HG02852 (cell line): ENCODE data around the gene PPP2R2D.
"Not testable (repeated sequence)": the region's sequence is repeated elsewhere in the genome, so short reads cannot be mapped to it uniquely, and the experiment has no call there.

ENCODE experiments used
- ATAC-seq: cut with Tn5 transposase; IDR thresholded peaks from one replicate; pipeline ENCODE4 v1.9.1; 2021; ENCODE audit warnings: mild to moderate bottlenecking, moderate library complexity; ENCODE audit not compliant: unreplicated experiment

PPP2R2D gene

GRCh38 chr10:131944976-131945695 lies 44.3 kb downstream of the PPP2R2D start:
- no peak for ATAC-seq

- ATAC-seq, result no peak
These were observed 45.5 kb downstream of the PPP2R2D start for GRCh38 chr10:131946321-131946751.

- ATAC-seq, result no peak
These were observed 46.1 kb downstream of the PPP2R2D start for GRCh38 chr10:131946880-131947279.

GRCh38 chr10:131947631-131948347 lies 47.0 kb downstream of the PPP2R2D start:
- no peak for ATAC-seq

GRCh38 chr10:131948501-131948900 lies 47.7 kb downstream of the PPP2R2D start:
- ATAC-seq, result no peak

- no peak for ATAC-seq
These were observed 48.4 kb downstream of the PPP2R2D start for GRCh38 chr10:131949041-131949862.

- ATAC-seq, result not testable (repeated sequence)
These were observed 49.1 kb downstream of the PPP2R2D start for GRCh38 chr10:131949908-131950307.

- no peak for ATAC-seq
These were observed 53.7 kb downstream of the PPP2R2D start for GRCh38 chr10:131954356-131954965.

GRCh38 chr10:131955591-131956340 lies 55.0 kb downstream of the PPP2R2D start:
- ATAC-seq, result no peak

GRCh38 chr10:131959841-131960240 lies 59.0 kb downstream of the PPP2R2D start:
- no peak for ATAC-seq

- ATAC-seq, result no peak
These were observed 59.8 kb downstream of the PPP2R2D start for GRCh38 chr10:131960631-131961046.

GRCh38 chr10:131961047-131961776 lies 60.4 kb downstream of the PPP2R2D start:
- no peak for ATAC-seq

- ATAC-seq, result no peak
These were observed 61.2 kb downstream of the PPP2R2D start for GRCh38 chr10:131961777-131962662.

- ATAC-seq, result no peak
These were observed 62.5 kb downstream of the PPP2R2D start for GRCh38 chr10:131963350-131963749.

GRCh38 chr10:131963811-131964210 lies 63.0 kb downstream of the PPP2R2D start:
- ATAC-seq, result no peak

GRCh38 chr10:131964298-131964697 lies 63.5 kb downstream of the PPP2R2D start:
- no peak for ATAC-seq

GRCh38 chr10:131968949-131969348 lies 68.1 kb downstream of the PPP2R2D start:
- no peak for ATAC-seq

GRCh38 chr10:131970946-131971345 lies 70.1 kb downstream of the PPP2R2D start:
- ATAC-seq, result no peak

GRCh38 chr10:131971591-131971990 lies 70.8 kb downstream of the PPP2R2D start:
- no peak for ATAC-seq
